ENCODE measurements around the gene EIF2S3B.

DNA sequence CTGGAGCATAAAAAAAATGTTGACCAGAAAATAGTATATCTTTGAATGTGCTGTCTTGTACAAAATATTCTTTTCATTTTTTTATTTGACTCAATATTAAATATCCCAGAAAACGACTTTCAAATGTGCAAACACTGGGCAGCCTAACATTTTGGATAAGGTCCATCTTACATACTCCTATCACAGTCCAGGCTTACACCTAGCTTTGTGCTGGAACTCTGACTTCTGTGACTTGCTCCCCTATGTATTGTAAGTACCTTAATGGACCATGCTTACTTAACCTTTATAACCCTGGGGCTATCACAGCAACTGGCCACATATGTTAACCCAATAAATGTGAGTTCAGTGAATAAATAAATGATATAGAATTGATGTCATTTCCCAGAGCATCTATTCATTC lies 7.6 kb upstream of the EIF2S3B start:
- TF ChIP-seq, protein P1, sequence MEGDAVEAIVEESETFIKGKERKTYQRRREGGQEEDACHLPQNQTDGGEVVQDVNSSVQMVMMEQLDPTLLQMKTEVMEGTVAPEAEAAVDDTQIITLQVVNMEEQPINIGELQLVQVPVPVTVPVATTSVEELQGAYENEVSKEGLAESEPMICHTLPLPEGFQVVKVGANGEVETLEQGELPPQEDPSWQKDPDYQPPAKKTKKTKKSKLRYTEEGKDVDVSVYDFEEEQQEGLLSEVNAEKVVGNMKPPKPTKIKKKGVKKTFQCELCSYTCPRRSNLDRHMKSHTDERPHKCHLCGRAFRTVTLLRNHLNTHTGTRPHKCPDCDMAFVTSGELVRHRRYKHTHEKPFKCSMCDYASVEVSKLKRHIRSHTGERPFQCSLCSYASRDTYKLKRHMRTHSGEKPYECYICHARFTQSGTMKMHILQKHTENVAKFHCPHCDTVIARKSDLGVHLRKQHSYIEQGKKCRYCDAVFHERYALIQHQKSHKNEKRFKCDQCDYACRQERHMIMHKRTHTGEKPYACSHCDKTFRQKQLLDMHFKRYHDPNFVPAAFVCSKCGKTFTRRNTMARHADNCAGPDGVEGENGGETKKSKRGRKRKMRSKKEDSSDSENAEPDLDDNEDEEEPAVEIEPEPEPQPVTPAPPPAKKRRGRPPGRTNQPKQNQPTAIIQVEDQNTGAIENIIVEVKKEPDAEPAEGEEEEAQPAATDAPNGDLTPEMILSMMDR (IDR thresholded peaks at IDR 0.05; ENCODE audit: borderline replicate concordance, extremely low read depth, low read length, poor library complexity, severe bottlenecking), result no peak
- no peak for TF ChIP-seq EZH2 (IDR thresholded peaks at IDR 0.05; ENCODE audit: borderline replicate concordance, low read depth, low read length, severe bottlenecking)

Measured in DND-41 (cell line).